Transverse colon (tissue), 4 donors: Measurements from ENCODE around the gene GPHN. TPM values are rescaled to one million over a fixed set of nuclear protein-coding genes. Genes with fewer than 3 reads are reported as not detected.
A peak's percentile ranks its signal among the peaks of the same experiment; 100 is the strongest.

Experiments
- DNase-seq: peaks from one replicate; pipeline ENCODE4 v3.0.0-alpha.2; 2019
- H3K27ac ChIP-seq, 4 donors: fragments of 200-600 bp; sonication (generic); 2 replicates each; pipeline ENCODE4 v1.5.1; 2016 to 2018; ENCODE audit warnings: inconsistent platforms in 4 of 4
- H3K27me3 ChIP-seq: fragments of 200-600 bp; sonication (generic); 2 replicates; pipeline ENCODE4 v1.5.1; 2017; ENCODE audit warnings: inconsistent platforms
- H3K36me3 ChIP-seq, 4 donors: fragments of 200-600 bp; sonication (generic); 2 replicates each; pipeline ENCODE4 v1.5.1; 2017 to 2019; ENCODE audit warnings: inconsistent platforms in 4 of 4
- H3K4me1 ChIP-seq, 4 donors: fragments of 200-600 bp; sonication (generic); 2 replicates each; pipeline ENCODE4 v1.5.1; 2017 to 2020; ENCODE audit warnings: inconsistent platforms in 4 of 4
- H3K4me3 ChIP-seq, 4 donors: fragments of 200-600 bp; sonication (generic); 1 replicate in 1 of 4; 2 replicates in 3 of 4; pipeline versions ENCODE4 v1.5.1 to v1.6.1; 2017 to 2019; ENCODE audit warnings: inconsistent platforms in 4 of 4
- H3K9me3 ChIP-seq, 2 donors: fragments of 200-600 bp; sonication (generic); 2 replicates each; pipeline ENCODE4 v1.5.1; 2017 to 2019; ENCODE audit warnings: inconsistent platforms in 2 of 2
- EP300 ChIP-seq: sonication (generic); formaldehyde crosslinking; IDR thresholded peaks from one replicate; pipeline ENCODE4 v1.6.1; 2017; ENCODE audit warnings: antibody characterized with exemption, low read depth
- POLR2A ChIP-seq: fragments of 450-650 bp; IDR thresholded peaks from one replicate; pipeline ENCODE4 v1.6.1; 2016; ENCODE audit warnings: antibody characterized with exemption, mild to moderate bottlenecking, moderate library complexity
- POLR2AphosphoS5 ChIP-seq, 3 donors: sonication (generic); formaldehyde crosslinking; IDR thresholded peaks; one replicate each; pipeline ENCODE4 v1.6.1; 2016; ENCODE audit warnings: antibody characterized with exemption in 3 of 3
- WGBS, 2 donors: methylation state at CpG; one replicate each; pipeline ENCODE4 v1.1.5; 2018; ENCODE audit warnings: low coverage in 1 of 2; 5-methylcytosine and 5-hydroxymethylcytosine counted together
- in situ Hi-C, 4 donors: fragments of 200-750 bp; cut with MboI; loops; one replicate each; pipeline versions ENCODE4 v1.15.0 to v1.15.1; 2017; ENCODE audit warnings: low sequenced_read_pairs in 3 of 4, low pct_ligation_motif_present in 1 of 4, low pct_unique_long_range_greater_than_20kb in 1 of 4
- intact Hi-C: fragments of 100-400 bp; cut with DNase I; formaldehyde crosslinking; loops from one replicate; pipeline ENCODE4 v1.15.1; 2023; ENCODE audit warnings: low total_unique reads
- total RNA-seq, 4 donors: library from RNA; depleted of rRNA; stranded (reverse); fragments of >200 nt; gene quantifications; one replicate each; pipeline ENCODE4 v1.1.0, GENCODE V29; 2016
- TF ChIP-seq, protein P1 (sequence below), 5 experiments: fragments of 200-600 bp in 3 of 5; fragments of 450-650 bp in 2 of 5; sonication (generic) in 3 of 5; IDR thresholded peaks; 1 replicate in 2 of 5; 2 replicates in 3 of 5; pipeline ENCODE4 v1.5.1; 2016 to 2017; ENCODE audit warnings: antibody characterized with exemption in 5 of 5, inconsistent platforms in 3 of 5, mild to moderate bottlenecking in 2 of 5, moderate library complexity in 1 of 5

Gene GPHN
- 10 to 100 TPM in 3 of 4 donors, 1 to 10 TPM in 1; 8.6 to 59.7 (median 23.6) TPM for total RNA-seq

DNA sequence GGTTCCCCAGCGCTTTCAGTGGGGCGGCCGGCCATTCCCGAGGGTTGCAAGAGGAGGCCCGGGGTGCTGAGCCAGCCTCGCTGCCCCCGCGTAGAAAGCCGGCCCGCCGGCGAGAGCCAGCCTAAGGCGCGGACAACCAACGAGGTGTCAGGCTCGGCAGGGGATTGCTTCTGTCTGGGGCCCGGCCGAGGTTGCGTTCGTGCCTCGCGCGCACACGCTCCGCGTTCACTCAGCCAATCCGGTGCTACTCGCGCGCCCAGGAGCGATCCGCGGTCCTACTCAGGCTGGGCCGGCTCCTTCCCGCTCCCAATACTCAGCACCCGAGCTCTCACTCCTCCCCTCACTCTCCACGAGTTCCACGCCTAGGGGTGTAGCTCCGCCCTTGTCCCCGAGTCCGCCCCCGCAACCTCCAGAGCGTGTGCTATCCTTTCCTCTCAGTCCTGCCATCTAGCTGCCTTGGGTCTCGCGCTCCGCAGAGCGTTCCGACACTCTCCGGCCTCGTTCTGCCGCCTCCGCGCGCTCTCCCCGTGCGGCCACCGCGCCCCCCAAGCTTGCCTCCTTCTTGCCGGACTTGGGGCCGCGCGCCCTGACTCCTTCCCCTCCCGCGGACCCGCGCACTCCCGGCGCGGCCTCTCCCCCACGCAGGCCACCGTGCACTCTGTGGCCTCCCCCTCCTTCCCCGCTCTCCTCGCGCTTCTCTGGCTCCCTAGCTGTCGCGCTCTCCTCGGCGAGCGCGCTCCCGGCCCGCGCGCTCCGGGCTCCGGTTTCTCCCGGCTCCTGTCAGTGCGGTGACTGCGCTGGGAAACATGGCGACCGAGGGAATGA is at the start of gene GPHN:
Gene GPHN (plus strand): TSS at position 426 of the 825 bp plus-strand sequence.
- Histone ChIP-seq H3K4me3 (peak within 1 kb of the TSS; percentile 78 to 96 (median 88)), H3K27me3 (no peaks in the 10 kb centered on the region), H3K27ac (peak within 1 kb of the TSS; percentile 94 to 96 (median 94)), H3K4me1 (peaks cover 0 to 27% (median 8%) of the 10 kb centered on the region in 4 donors), H3K9me3 (no peaks in the 10 kb centered on the region), H3K36me3 (no peaks in the 10 kb centered on the region)
- intact Hi-C loops: no loop called here
- TF ChIP-seq EP300: no peak
- TF ChIP-seq, protein P1, sequence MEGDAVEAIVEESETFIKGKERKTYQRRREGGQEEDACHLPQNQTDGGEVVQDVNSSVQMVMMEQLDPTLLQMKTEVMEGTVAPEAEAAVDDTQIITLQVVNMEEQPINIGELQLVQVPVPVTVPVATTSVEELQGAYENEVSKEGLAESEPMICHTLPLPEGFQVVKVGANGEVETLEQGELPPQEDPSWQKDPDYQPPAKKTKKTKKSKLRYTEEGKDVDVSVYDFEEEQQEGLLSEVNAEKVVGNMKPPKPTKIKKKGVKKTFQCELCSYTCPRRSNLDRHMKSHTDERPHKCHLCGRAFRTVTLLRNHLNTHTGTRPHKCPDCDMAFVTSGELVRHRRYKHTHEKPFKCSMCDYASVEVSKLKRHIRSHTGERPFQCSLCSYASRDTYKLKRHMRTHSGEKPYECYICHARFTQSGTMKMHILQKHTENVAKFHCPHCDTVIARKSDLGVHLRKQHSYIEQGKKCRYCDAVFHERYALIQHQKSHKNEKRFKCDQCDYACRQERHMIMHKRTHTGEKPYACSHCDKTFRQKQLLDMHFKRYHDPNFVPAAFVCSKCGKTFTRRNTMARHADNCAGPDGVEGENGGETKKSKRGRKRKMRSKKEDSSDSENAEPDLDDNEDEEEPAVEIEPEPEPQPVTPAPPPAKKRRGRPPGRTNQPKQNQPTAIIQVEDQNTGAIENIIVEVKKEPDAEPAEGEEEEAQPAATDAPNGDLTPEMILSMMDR (IDR thresholded peaks at IDR 0.05): peak in 3 of 5 experiments; percentile 15 to 30 (median 30)
- peak; percentile 93 to 97 (median 96) for TF ChIP-seq POLR2AphosphoS5 (IDR thresholded peaks at IDR 0.05)
- peak; percentile 87 for TF ChIP-seq POLR2A
- DNase-seq: peak; percentile 96
- in situ Hi-C loops: no loop called here
- 0 to 1% methylated on average over 4 to 65 of the region's 91 CpGs for WGBS, 2 donors

- TF ChIP-seq EP300 (no peak), POLR2AphosphoS5 (IDR thresholded peaks at IDR 0.05) (no peak)
- in situ Hi-C loops: no loop called here
- H3K9me3 ChIP-seq: no peaks in the 10 kb centered on the region
- H3K4me3 ChIP-seq: no peak overlapping the region
- H3K27ac ChIP-seq: no peak overlapping the region
- intact Hi-C loops: no loop called here
- no peaks in the 10 kb centered on the region for H3K36me3 ChIP-seq
- DNase-seq: no peak
- H3K4me1 ChIP-seq: no peaks in the 10 kb centered on the region
- H3K27me3 ChIP-seq: no peaks in the 10 kb centered on the region
Measured at GRCh38 chr14:66459603-66460002, 48.3 kb upstream of the GPHN start.

DNA sequence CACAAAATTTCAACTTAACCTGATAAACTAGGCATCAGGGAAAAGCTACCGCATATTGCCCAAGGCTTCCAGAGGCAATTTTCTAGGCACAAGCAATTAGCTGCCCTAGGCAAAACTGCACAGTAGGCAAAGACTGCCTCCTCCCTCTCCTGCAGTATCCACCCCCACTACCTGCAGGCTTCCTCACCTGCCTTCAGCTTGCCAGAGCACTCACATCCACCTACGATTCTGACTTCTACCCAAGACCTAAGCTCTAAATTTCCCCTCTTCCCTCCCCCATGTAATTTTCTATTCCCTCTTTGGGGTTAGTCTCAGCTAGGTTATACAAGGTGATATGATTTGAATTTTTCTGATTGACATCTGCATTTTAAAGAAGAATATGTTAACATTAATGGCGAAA is 43.7 kb upstream of the GPHN start:
- in situ Hi-C loops (no loop called here), intact Hi-C loops (no loop called here)
- Histone ChIP-seq H3K4me1 (no peaks in the 10 kb centered on the region), H3K27me3 (no peaks in the 10 kb centered on the region), H3K27ac (no peak overlapping the region), H3K4me3 (no peak overlapping the region), H3K9me3 (peaks cover 0 to 9% of the 10 kb centered on the region in 2 donors), H3K36me3 (no peaks in the 10 kb centered on the region)
- TF ChIP-seq, protein P1 (IDR thresholded peaks at IDR 0.05): no peak
- TF ChIP-seq EP300 (no peak), POLR2AphosphoS5 (IDR thresholded peaks at IDR 0.05) (no peak), POLR2A (no peak)
- 95 to 96% methylated on average over 3 of the region's 3 CpGs for WGBS, 2 donors
- DNase-seq: no peak

DNA sequence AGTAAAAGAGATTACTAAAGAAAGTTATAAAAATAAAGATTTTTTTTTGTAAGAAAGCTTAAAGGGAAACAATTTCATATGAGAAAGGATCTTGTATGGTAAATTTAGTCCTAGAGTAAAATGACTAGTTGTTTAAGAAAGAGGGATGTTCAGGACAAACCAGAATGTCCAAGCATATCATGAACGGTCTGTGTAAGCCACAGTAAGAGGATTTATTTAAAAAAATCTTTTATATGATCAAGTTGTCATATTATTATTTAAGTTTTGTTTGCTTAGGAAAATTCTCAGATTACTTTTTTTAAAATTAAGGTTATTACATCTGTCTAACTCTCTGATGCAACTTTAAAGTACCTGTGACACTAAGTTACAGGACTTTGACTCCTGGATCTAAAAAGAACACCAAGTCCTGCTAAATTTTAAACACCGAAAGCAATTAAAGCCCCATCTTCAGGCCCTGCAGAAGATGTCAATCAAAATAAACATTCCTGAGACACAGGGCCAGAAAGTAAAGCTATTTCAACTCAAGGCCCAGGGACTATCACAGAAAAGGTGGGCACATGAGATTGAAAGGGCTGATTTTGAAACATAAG is 39.1 kb upstream of the GPHN start:
- no peaks in the 10 kb centered on the region for H3K4me1 ChIP-seq
- no peak overlapping the region for H3K4me3 ChIP-seq
- no peaks in the 10 kb centered on the region for H3K36me3 ChIP-seq
- 85 to 89% methylated on average over 2 of the region's 2 CpGs for WGBS, 2 donors
- H3K27me3 ChIP-seq: no peaks in the 10 kb centered on the region
- no peak overlapping the region for H3K27ac ChIP-seq
- intact Hi-C loops (no loop called here), in situ Hi-C loops (no loop called here)
- peaks cover 12 to 22% of the 10 kb centered on the region in 2 donors for H3K9me3 ChIP-seq
- TF ChIP-seq, protein P1 (IDR thresholded peaks at IDR 0.05): no peak
- no peak for TF ChIP-seq POLR2A
- no peak for TF ChIP-seq EP300
- TF ChIP-seq POLR2AphosphoS5 (IDR thresholded peaks at IDR 0.05): no peak
- no peak for DNase-seq
